GM04504 (cell line): ENCODE results near the gene MSI2.
"Not testable (repeated sequence)": the region's sequence is repeated elsewhere in the genome, so short reads cannot be mapped to it uniquely, and the experiment has no call there.

Source experiments
- DNase-seq: peaks from one replicate; pipeline ENCODE4 v3.0.0-alpha.2; 2012; ENCODE audit warnings: low read depth

MSI2 gene

GRCh38 chr17:57621791-57622190 lies 365.5 kb downstream of the MSI2 start:
- DNase-seq: not testable (repeated sequence)

GRCh38 chr17:57622306-57622682 lies 366.0 kb downstream of the MSI2 start:
- DNase-seq: no peak

- DNase-seq: peak; percentile 17
Measured at GRCh38 chr17:57622683-57623433, 366.5 kb downstream of the MSI2 start.

GRCh38 chr17:57623620-57624019 lies 367.3 kb downstream of the MSI2 start:
- no peak for DNase-seq

- no peak for DNase-seq
Measured at GRCh38 chr17:57624386-57624785, 368.1 kb downstream of the MSI2 start.

GRCh38 chr17:57625511-57625910 lies 369.2 kb downstream of the MSI2 start:
- DNase-seq: no peak

GRCh38 chr17:57625957-57626356 lies 369.6 kb downstream of the MSI2 start:
- no peak for DNase-seq

- no peak for DNase-seq
Measured at GRCh38 chr17:57626520-57627210, 370.3 kb downstream of the MSI2 start.

- DNase-seq: no peak
Measured at GRCh38 chr17:57627591-57627990, 371.3 kb downstream of the MSI2 start.

GRCh38 chr17:57628421-57628820 lies 372.1 kb downstream of the MSI2 start:
- no peak for DNase-seq

GRCh38 chr17:57629470-57629869 lies 373.1 kb downstream of the MSI2 start:
- DNase-seq: no peak

GRCh38 chr17:57629886-57630285 lies 373.6 kb downstream of the MSI2 start:
- DNase-seq: no peak

- no peak for DNase-seq
Measured at GRCh38 chr17:57630736-57631135, 374.4 kb downstream of the MSI2 start.

GRCh38 chr17:57631871-57632270 lies 375.5 kb downstream of the MSI2 start:
- no peak for DNase-seq

GRCh38 chr17:57632294-57632693 lies 376.0 kb downstream of the MSI2 start:
- DNase-seq: no peak

- no peak for DNase-seq
Measured at GRCh38 chr17:57633236-57633635, 376.9 kb downstream of the MSI2 start.

GRCh38 chr17:57634713-57635465 lies 378.6 kb downstream of the MSI2 start:
- no peak for DNase-seq

- no peak for DNase-seq
Measured at GRCh38 chr17:57636274-57636673, 380.0 kb downstream of the MSI2 start.

GRCh38 chr17:57636985-57637665 lies 380.8 kb downstream of the MSI2 start:
- no peak for DNase-seq

GRCh38 chr17:57637666-57638010 lies 381.3 kb downstream of the MSI2 start:
- DNase-seq: no peak

GRCh38 chr17:57638284-57638683 lies 382.0 kb downstream of the MSI2 start:
- no peak for DNase-seq

GRCh38 chr17:57639381-57639780 lies 383.1 kb downstream of the MSI2 start:
- no peak for DNase-seq

GRCh38 chr17:57640079-57640478 lies 383.8 kb downstream of the MSI2 start:
- DNase-seq: no peak
